ENCODE results near the gene SBF1. TPM values are rescaled to one million over a fixed set of nuclear protein-coding genes. Genes with fewer than 3 reads are reported as not detected.

SBF1 gene
- total RNA-seq, 2 donors from 2014 or later, result 68.3 to 101 TPM

- TF ChIP-seq CTCF (IDR thresholded peaks at IDR 0.05), result no peak
- no peaks in the 10 kb centered on the region for H3K9me3 ChIP-seq
- intact Hi-C loops (cut with DNase I), result no loop called here
- H3K4me1 ChIP-seq, result no peaks in the 10 kb centered on the region
- no peaks in the 10 kb centered on the region for H3K27me3 ChIP-seq
- H3K27ac ChIP-seq, result no peak overlapping the region
- peaks cover 8% of the 10 kb centered on the region for H3K36me3 ChIP-seq
- no peak overlapping the region for H3K9ac ChIP-seq (ENCODE audit: low read depth in 2 of 2, low read length in 2 of 2)
- no peak for DNase-seq
- no peak overlapping the region for H3K4me3 ChIP-seq
Measured at GRCh38 chr22:50446708-50447575, 27.9 kb downstream of the SBF1 start.

GRCh38 chr22:50445880-50446707 is 28.7 kb downstream of the SBF1 start:
- Histone ChIP-seq H3K4me1 (no peaks in the 10 kb centered on the region), H3K36me3 (peaks cover 8% of the 10 kb centered on the region), H3K9me3 (no peaks in the 10 kb centered on the region), H3K4me3 (no peak overlapping the region), H3K27ac (no peak overlapping the region), H3K9ac (ENCODE audit: low read depth in 2 of 2, low read length in 2 of 2) (no peak overlapping the region), H3K27me3 (no peaks in the 10 kb centered on the region)
- TF ChIP-seq CTCF (IDR thresholded peaks at IDR 0.05), result no peak
- DNase-seq, result no peak
- intact Hi-C loops (cut with DNase I), result no loop called here

GRCh38 chr22:50445071-50445879 is 29.6 kb downstream of the SBF1 start:
- peaks cover 8% of the 10 kb centered on the region for H3K36me3 ChIP-seq
- no peak overlapping the region for H3K4me3 ChIP-seq
- intact Hi-C loops (cut with DNase I), result no loop called here
- no peak overlapping the region for H3K27ac ChIP-seq
- H3K9me3 ChIP-seq, result no peaks in the 10 kb centered on the region
- H3K4me1 ChIP-seq, result no peaks in the 10 kb centered on the region
- no peaks in the 10 kb centered on the region for H3K27me3 ChIP-seq
- TF ChIP-seq CTCF (IDR thresholded peaks at IDR 0.05), result no peak
- no peak overlapping the region for H3K9ac ChIP-seq (ENCODE audit: low read depth in 2 of 2, low read length in 2 of 2)
- DNase-seq, result no peak

GRCh38 chr22:50444663-50445062 is 30.2 kb downstream of the SBF1 start:
- H3K27ac ChIP-seq, result no peak overlapping the region
- intact Hi-C loops (cut with DNase I), result no loop called here
- no peaks in the 10 kb centered on the region for H3K27me3 ChIP-seq
- DNase-seq, result peak; percentile 47
- H3K36me3 ChIP-seq, result peaks cover 8% of the 10 kb centered on the region
- H3K4me1 ChIP-seq, result no peaks in the 10 kb centered on the region
- H3K9me3 ChIP-seq, result no peaks in the 10 kb centered on the region
- TF ChIP-seq CTCF (IDR thresholded peaks at IDR 0.05), result no peak
- no peak overlapping the region for H3K9ac ChIP-seq (ENCODE audit: low read depth in 2 of 2, low read length in 2 of 2)
- no peak overlapping the region for H3K4me3 ChIP-seq
